CD4-positive, alpha-beta T cell (primary cell): ENCODE measurements around the gene ABCF2. TPM values are rescaled to one million over a fixed set of nuclear protein-coding genes. Genes with fewer than 3 reads are reported as not detected.

Experiments
- ATAC-seq: fragments of 200-7000 bp; cut with Tn5 transposase; one replicate; pipeline ENCODE4 v1.10.0; 2022; ENCODE audit warnings: mild to moderate bottlenecking; ENCODE audit not compliant: poor library complexity
- CTCF ChIA-PET: fragments of 350-600 bp; sonication (Branson Sonifier 250); formaldehyde crosslinking; loops from one replicate; lab custom pipeline; 2021; ENCODE audit warnings: antibody characterized with exemption, inconsistent platforms; lab: Charles Lee
- POLR2A ChIA-PET: fragments of 350-600 bp; sonication (Branson Sonifier 250); formaldehyde crosslinking; loops from one replicate; lab custom pipeline; 2021; ENCODE audit warnings: antibody characterized with exemption, inconsistent platforms; lab: Charles Lee
- DNase-seq, 14 experiments: peaks; one replicate each; pipeline ENCODE4 v3.0.0-alpha.2; 2013 to 2020; ENCODE audit warnings: mixed read lengths in 2 of 14
- H3K27ac ChIP-seq, 2 donors: one replicate each; pipeline versions ENCODE4 v1.5.1 to v1.7.0; 2013; ENCODE audit warnings: low read length in 2 of 2, low read depth in 1 of 2, mild to moderate bottlenecking in 1 of 2
- H3K27me3 ChIP-seq, 2 experiments: 1 replicate in 1 of 2; 2 replicates in 1 of 2; pipeline versions ENCODE4 v1.6.1 to v1.7.0; 2013; ENCODE audit warnings: low read length in 2 of 2, control low read depth in 1 of 2, mild to moderate bottlenecking in 1 of 2, moderate library complexity in 1 of 2; ENCODE audit not compliant: insufficient read depth in 2 of 2, control insufficient read depth in 1 of 2
- H3K36me3 ChIP-seq: one replicate; pipeline ENCODE4 v1.6.1; 2013; ENCODE audit warnings: low read length, control low read depth; ENCODE audit not compliant: insufficient read depth
- H3K4me1 ChIP-seq: one replicate; pipeline ENCODE4 v1.6.1; 2013; ENCODE audit warnings: low read length, control low read depth; ENCODE audit not compliant: insufficient read depth
- H3K4me3 ChIP-seq: one replicate; pipeline ENCODE4 v1.5.1; 2013; ENCODE audit warnings: mild to moderate bottlenecking, low read length, moderate library complexity
- H3K9me3 ChIP-seq, 2 experiments: 1 replicate in 1 of 2; 2 replicates in 1 of 2; pipeline versions ENCODE4 v1.6.1 to v1.7.0; 2013; ENCODE audit warnings: low read length in 2 of 2, mild to moderate bottlenecking in 2 of 2, control low read depth in 1 of 2, moderate library complexity in 1 of 2; ENCODE audit not compliant: control insufficient read depth in 1 of 2, insufficient read depth in 1 of 2
- H3K27ac Mint-ChIP-seq: one replicate; pipeline ENCODE4 v1.8.0; 2020; ENCODE audit warnings: mixed read lengths
- H3K27me3 Mint-ChIP-seq: one replicate; pipeline ENCODE4 v1.8.0; 2021; ENCODE audit warnings: mixed read lengths
- H3K36me3 Mint-ChIP-seq: one replicate; pipeline ENCODE4 v1.8.0; 2021; ENCODE audit warnings: low read depth, mixed read lengths
- H3K4me1 Mint-ChIP-seq: one replicate; pipeline ENCODE4 v1.8.0; 2021; ENCODE audit warnings: low read depth, mixed read lengths
- H3K4me3 Mint-ChIP-seq: one replicate; pipeline ENCODE4 v1.8.0; 2020; ENCODE audit warnings: mild to moderate bottlenecking, mixed read lengths
- H3K9me3 Mint-ChIP-seq: one replicate; pipeline ENCODE4 v1.8.0; 2020; ENCODE audit warnings: mixed read lengths
- CTCF ChIP-seq: fragments of 200-600 bp; IDR thresholded peaks from one replicate; pipeline ENCODE4 v1.8.0; 2022; ENCODE audit warnings: antibody characterized with exemption, mild to moderate bottlenecking
- intact Hi-C, 2 experiments: fragments of 100-400 bp; cut with DNase I in 1 of 2; cut with micrococcal nuclease in 1 of 2; formaldehyde crosslinking; loops; one replicate each; pipeline versions ENCODE4 v1.15.1 to v1.9.0; 2023 to 2025; cut with DNase I, micrococcal nuclease
- total RNA-seq, 174 experiments: library from RNA in 2 of 174; stranded (reverse) in 2 of 174; gene quantifications; one replicate each; pipeline ENCODE4 v1.2.3 and lab custom pipeline; 2021 to 2026

The ABCF2 gene
- total RNA-seq, 2 experiments from 2014 or later = 12.3 to 13.2 TPM

GRCh38 chr7:151243045-151243349 is 16.0 kb upstream of the ABCF2 start:
- ATAC-seq (no peak), DNase-seq (no peak)
- peaks cover 4% of the 10 kb centered on the region for H3K36me3 Mint-ChIP-seq
- H3K27me3 Mint-ChIP-seq = peaks cover 36% of the 10 kb centered on the region
- Histone ChIP-seq H3K36me3 (peaks cover 12% of the 10 kb centered on the region), H3K9me3 (no peaks in the 10 kb centered on the region), H3K27ac (no peak overlapping the region), H3K4me3 (peak overlapping the region; percentile 36), H3K27me3 (peaks cover 29 to 30% of the 10 kb centered on the region in 2 experiments), H3K4me1 (peaks cover 44% of the 10 kb centered on the region)
- CTCF ChIA-PET = interaction anchor here (2.5 kb wide), 1 partner anchor 16 kb away, joined by 16 read pairs; the partner anchor contains the start of gene ABCF2
- peak overlapping the region; percentile 79 for H3K4me3 Mint-ChIP-seq
- no peaks in the 10 kb centered on the region for H3K9me3 Mint-ChIP-seq
- H3K4me1 Mint-ChIP-seq = peaks cover 37% of the 10 kb centered on the region
- intact Hi-C loops = loop anchor here in 1 of 2 experiments (10.0 kb wide), 1 partner anchor 78 kb away; the partner anchor contains the start of gene GBX1
- POLR2A ChIA-PET = interaction anchor here (1.0 to 2.9 kb wide), 4 partner anchors 10 to 34 kb away, joined by 4 to 25 read pairs (median 11); partner anchors contain the start of genes ABCF2 and CHPF2
- H3K27ac Mint-ChIP-seq = peak overlapping the region; percentile 63
- no peak for TF ChIP-seq CTCF

DNA sequence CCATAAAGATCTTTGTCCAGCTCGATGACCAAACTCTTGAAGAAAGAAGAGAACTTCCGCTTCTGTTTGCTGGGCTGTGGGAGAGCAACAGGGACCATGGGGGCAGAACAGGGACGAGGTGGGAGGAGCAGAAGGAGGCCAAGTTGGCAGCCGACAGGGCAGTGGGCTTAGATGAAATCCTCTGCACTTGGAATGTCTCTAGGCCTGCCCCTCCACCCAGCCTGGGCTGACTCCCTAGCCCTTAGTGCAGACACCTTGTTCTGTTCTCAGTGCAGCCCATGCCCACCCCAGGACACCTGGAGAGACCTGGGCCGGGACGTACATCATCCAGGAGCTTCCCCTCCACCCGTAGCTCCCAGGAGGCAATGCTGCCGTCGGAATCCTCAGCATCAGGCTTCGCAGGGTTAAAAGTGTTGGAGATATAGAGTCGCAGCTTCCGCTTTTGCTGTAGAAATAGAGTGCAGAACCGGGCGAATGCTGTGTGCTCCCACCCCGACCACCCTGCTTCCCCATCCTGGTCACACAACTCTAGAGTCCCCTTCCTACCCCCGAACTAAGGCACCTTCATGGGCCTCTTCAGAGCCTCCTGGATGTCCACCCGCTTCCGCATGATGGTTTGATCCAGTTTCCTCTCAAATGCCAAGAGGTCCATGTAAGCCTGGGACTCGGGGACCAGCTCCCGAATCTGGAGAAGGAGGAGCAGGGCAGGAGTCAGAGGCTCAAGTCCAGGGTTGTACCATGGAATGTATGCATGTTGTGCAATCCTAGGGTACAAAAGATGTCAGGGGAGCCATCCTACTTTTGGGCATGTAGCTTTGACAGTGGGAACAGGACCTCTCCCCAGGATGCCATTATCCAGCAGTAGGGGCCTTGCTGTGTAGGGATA is 15.4 kb upstream of the ABCF2 start:
- peaks cover 18% of the 10 kb centered on the region for H3K36me3 ChIP-seq
- H3K27me3 Mint-ChIP-seq = peaks cover 30% of the 10 kb centered on the region
- CTCF ChIA-PET = interaction anchor here (2.5 kb wide), 1 partner anchor 15 kb away, joined by 16 read pairs; the partner anchor contains the start of gene ABCF2
- peaks cover 4% of the 10 kb centered on the region for H3K36me3 Mint-ChIP-seq
- no peak overlapping the region for H3K4me3 ChIP-seq
- no peak for TF ChIP-seq CTCF
- POLR2A ChIA-PET = interaction anchor here (1.0 to 2.9 kb wide), 4 partner anchors 9 to 35 kb away, joined by 4 to 25 read pairs (median 11); partner anchors contain the start of genes ABCF2 and CHPF2
- DNase-seq (no peak), ATAC-seq (no peak)
- H3K4me1 ChIP-seq = peaks cover 38% of the 10 kb centered on the region
- intact Hi-C loops = loop anchor here in 1 of 2 experiments (10.0 kb wide), 1 partner anchor 78 kb away; the partner anchor contains the start of gene GBX1
- no peak overlapping the region for H3K4me3 Mint-ChIP-seq
- peaks cover 31% of the 10 kb centered on the region for H3K4me1 Mint-ChIP-seq
- H3K27me3 ChIP-seq = peaks cover 25 to 27% of the 10 kb centered on the region in 2 experiments
- no peaks in the 10 kb centered on the region for H3K9me3 ChIP-seq
- no peak overlapping the region for H3K27ac Mint-ChIP-seq
- H3K27ac ChIP-seq = no peak overlapping the region
- H3K9me3 Mint-ChIP-seq = no peaks in the 10 kb centered on the region

- no peak for TF ChIP-seq CTCF
- peaks cover 8% of the 10 kb centered on the region for H3K36me3 Mint-ChIP-seq
- no peak for DNase-seq
- Histone ChIP-seq H3K36me3 (peaks cover 23% of the 10 kb centered on the region), H3K9me3 (no peaks in the 10 kb centered on the region), H3K4me3 (no peak overlapping the region), H3K27me3 (peaks cover 19 to 20% of the 10 kb centered on the region in 2 experiments), H3K4me1 (peaks cover 35% of the 10 kb centered on the region), H3K27ac (no peak overlapping the region)
- no peak overlapping the region for H3K27ac Mint-ChIP-seq
- intact Hi-C loops = loop anchor here in 1 of 2 experiments (10.0 kb wide), 1 partner anchor 77 kb away; the partner anchor contains the start of gene GBX1
- peaks cover 33% of the 10 kb centered on the region for H3K4me1 Mint-ChIP-seq
- no peaks in the 10 kb centered on the region for H3K9me3 Mint-ChIP-seq
- peaks cover 23% of the 10 kb centered on the region for H3K27me3 Mint-ChIP-seq
- peak overlapping the region; percentile 25 for H3K4me3 Mint-ChIP-seq
- CTCF ChIA-PET = no interaction called here
- ATAC-seq = no peak
- POLR2A ChIA-PET = no interaction called here
Measured at GRCh38 chr7:151241755-151242096, 14.7 kb upstream of the ABCF2 start.
